GM18867 (cell line): Measurements from ENCODE around the gene PITPNC1.
A peak's percentile ranks its signal among the peaks of the same experiment; 100 is the strongest.

Experiments used
- ATAC-seq: cut with Tn5 transposase; IDR thresholded peaks from one replicate; pipeline ENCODE4 v1.9.1; 2021; ENCODE audit warnings: mild to moderate bottlenecking, moderate library complexity; ENCODE audit not compliant: unreplicated experiment

Gene PITPNC1

DNA sequence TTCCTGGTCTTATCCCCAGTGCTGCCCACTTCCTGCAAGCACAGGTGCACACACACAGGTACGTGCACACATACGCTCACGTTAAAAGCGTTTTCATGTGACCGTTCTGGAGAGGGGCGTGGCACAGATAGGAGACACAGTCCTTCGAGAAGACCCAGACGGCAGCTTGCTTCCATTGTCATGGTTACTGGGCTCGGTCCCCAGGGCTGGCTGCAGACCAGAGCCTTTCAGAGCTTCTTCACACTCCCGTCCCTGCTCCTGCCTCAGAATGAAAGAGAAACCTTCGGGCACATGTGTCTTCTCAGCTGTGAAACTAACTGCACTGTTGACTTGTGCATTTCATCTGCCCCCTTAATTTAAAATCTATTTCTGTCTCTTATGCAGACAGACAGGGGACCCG, 154.2 kb downstream of the PITPNC1 start:
- peak; percentile 72 for ATAC-seq

GRCh38 chr17:67532326-67532871, 155.3 kb downstream of the PITPNC1 start:
- ATAC-seq: no peak

DNA sequence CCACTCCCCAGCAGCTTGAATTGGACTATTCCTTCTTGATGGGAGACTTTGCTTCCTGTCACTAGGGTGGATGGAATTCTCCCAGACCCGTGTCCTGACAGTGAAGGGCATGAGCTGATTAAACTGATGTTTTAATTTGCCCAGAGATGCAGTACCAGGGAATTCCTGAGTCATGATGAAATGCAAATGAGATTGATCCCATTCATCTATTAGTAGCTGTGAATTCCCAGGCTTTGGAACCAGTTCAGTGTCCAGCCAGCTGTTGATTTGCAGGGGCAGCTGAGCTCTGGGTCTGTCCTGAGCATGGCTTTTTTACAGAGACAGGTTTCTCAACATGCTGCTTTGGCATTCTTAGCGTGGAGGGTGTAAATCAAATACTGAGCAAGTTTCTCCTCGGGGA, 157.9 kb downstream of the PITPNC1 start:
- no peak for ATAC-seq

- no peak for ATAC-seq
Measured at GRCh38 chr17:67542219-67543114, 165.4 kb downstream of the PITPNC1 start.

DNA sequence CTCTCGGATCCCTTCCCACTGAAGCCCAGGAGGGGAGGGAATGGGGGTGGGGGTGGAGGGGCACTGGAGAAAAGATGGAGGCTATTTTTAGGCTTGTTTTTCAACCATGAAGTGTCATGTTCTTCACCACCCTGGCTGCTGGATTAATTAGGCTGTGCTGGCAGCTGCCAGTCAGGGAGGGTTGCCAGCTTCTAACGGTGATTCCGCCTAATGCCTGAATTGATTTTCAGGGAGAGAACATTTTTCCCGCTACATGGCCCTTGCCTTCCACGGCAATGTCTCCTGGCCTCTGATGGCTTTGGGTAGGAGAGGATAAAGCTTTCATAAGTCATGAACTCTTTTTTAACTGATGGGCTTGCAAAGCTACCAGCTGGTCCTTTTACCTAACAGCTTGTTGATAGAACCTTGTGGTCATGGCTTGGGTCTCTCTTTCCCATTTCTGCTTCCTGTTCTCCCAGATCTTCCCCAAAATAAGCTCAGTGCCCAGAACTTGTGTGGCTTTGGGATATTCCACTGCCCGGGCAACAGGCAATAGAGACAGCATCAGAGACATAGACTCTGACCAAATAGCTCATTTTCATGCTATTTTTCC, 167.4 kb downstream of the PITPNC1 start:
- ATAC-seq: no peak

DNA sequence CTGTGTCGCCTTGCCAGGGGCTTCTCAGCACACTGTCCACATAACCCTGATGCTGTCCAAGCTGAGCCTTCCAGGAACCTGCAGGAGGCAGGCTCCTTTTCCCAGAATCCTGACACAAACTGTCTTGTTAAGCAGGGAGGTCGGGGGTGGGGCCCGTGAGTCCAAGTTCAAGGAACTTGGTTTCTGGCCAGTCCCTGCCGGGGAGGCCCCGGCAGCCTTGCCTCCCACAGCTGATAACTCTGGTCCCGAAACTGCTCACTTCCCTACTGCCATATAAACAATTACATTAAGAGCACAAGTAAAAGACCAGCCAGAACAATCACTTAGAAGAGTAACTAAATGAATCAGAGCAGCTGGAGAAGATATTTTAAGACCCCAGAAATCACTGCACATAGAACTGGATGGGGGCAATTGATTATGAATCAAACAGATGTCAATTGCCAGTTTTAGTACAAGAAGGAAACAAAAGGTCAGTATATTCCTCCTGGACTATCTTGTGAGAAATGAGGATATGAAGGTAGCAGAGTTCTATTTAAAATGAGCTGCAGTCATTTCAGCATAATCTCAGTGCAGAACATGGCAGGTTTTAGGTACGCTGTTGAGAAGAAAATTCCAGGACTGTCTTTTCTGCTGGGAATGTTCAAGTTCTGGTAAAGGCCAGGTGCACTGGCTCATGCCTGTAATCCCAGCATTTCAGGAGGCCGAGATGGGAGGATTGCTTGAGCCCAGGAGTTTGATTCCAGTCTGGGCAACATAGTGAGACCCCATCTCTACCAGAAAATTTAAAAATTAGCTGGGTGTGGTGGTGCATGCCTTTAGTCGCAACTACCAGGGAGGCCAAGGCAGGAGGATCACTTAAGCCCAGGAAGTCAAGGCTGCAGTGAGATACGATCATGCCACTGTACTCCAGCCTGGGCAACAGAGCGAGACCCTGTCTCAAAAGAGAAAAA, 169.8 kb downstream of the PITPNC1 start:
- peak; percentile 83 for ATAC-seq

DNA sequence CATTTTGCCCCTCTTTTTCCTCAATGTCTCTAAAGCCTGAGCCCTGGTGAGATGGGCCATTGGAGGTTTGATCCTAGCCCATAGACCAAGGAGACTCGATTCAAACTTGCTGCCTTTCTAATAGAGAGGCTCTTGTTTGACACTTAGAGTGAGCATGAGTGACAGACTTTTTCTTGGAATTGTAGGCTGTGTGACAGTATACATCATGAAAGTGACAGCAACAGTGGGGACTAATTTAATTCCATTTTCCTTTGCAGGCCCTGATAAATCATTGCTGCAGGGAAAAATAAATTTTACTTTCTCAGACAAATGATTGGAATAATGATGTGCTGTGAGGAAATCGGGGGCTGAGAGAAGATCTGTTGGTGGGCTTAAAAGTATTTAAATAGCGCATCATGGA, 171.6 kb downstream of the PITPNC1 start:
- no peak for ATAC-seq

- ATAC-seq: no peak
Measured at GRCh38 chr17:67549820-67550219, 172.7 kb downstream of the PITPNC1 start.

DNA sequence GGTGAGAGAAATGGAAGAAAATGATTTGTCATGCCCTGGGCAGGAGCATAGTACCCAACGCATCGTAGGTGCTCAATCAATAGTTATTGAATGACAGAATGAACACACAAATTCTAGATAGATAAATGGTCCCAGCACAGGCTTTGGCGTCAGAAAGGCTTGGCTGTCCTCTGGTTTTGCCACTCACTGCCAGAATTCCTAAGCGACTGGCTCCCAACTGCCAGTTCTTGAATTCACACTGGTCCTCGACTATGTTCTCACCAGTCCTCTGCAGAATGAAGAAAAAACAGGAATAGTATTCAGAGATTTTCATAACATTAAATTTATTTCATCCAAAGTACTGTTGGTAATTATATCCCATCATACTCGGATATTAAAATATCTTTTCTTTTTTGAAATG, 177.6 kb downstream of the PITPNC1 start:
- ATAC-seq: no peak

- no peak for ATAC-seq
Measured at GRCh38 chr17:67555855-67556254, 178.8 kb downstream of the PITPNC1 start.

DNA sequence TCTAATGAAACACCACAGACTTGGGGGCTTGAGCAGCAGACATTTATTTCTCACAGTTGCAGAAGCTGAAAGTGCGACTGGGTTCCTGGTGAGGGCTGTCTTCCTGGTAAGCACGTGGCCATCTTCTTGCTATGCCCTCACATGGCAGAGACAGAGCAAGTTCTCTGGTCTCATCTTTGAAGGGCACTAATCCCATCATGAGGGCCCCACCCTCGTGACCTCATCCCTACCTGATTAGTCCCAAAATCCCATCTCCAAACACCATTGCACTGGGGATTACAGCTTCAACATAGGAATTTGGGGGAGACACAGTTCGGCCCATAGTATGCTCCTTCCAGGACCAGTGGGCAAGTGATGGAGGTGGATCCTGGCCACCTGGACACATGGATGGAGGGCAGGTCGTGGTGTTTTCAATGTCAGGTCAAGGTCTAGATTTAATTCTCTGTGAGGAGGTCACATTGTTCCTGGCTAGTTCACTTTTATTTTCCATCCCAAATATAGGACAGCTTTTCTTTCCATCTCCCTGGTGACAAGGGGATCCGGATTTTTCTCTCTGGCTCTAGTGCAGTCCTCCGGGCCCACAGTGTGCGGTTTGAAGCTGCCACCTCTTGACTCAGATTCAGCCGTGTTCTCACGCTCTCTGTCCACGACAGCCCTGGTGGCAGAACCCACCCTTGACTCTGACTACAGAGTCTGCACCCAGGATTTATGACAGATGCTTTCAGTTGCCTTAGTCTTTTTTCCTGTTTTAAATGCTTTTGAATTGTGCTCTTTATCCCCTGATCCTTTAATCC, 180.2 kb downstream of the PITPNC1 start:
- ATAC-seq: no peak

DNA sequence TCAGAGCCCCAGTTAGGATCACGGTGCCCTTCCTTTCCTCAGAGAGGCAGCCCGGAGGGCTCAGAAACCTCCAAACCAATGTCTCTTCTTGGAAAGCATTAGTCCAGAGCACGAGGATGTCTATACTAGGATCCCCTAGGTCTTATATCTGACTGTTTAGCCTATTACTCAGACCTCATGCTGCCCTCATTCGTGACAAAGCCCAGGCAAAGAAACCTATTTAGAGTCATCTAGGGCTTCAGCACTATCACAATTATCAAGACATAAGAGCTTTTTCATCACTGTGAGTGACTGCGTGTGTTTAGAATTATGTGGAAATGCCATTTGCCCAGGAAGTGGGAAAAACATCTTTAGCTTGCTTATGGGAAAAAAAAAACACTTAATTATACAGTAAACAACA, 180.8 kb downstream of the PITPNC1 start:
- no peak for ATAC-seq

DNA sequence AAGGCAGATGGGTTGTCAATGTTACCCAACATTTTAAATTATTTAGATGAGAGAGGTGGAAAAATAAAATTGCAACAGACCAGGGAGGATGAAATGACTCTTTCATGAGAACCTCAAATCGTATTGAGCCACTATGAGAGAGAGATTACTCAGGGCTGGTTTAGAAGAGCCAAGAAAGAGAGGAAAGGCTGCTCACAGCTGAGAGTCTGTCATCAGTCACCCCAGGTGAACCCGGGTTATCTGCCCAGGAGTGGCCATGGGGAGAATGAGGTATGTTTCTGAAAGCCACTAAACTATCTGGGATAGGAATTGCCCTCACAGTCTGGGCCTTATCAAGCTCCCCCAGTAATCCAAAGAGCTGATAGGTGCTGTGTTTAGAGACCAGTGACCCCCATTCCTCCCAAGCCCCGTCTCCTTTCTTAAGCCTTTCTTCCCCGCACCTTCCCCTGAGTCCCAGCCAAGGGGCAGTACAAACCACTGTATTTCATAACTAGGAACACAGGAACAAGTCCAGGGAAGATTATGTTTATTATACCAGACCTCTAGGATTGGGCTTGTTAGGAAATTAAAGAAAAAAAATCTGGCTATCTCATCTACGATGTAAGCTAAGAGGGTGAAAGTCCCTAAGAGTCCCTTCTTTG, 181.8 kb downstream of the PITPNC1 start:
- no peak for ATAC-seq

DNA sequence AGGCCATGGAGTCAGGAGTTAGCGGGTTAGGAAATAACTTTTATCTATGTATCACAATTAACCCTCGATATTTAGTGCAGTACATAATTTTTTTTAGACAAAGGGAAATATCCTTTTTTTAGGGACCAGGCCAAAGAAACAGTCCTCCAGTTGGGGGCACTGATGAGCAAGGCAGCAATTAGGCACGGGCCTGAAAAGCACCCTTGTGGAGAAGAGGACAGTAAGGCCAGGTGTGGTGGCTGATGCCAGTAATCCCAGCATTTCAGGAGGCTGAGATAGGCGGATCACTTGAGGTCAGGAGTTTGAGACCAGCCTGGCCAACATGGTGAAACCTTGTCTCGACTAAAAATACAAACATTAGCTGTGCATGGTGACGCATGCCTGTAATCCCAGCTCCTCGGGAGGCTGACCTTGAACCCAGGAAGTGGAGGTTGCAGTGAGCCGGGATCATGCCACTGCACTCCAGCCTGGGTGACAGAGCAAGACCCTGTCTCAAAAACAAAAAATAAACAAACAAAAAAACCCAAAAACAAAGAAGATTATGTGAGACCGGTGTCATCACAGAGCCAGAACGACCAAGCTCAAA, 182.4 kb downstream of the PITPNC1 start:
- no peak for ATAC-seq

DNA sequence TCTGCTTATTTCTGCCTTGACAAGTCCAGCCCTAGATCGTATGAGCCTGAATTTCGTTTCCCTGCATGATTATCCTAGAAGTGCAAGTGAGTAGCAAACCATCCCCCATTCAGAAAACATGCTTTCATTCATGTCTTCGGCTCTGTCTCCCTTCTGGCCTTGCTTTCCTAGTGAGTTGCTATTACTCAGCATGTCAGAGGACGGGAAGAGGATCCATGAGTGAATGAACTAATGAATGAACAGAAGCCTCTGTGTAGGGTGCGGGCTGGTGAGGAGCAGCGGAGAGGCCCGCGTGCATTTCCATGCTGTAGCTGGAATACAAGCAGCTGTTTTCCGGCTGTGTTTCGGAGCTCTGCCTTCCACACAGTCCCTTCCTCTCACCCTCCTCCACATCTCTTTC, 184.9 kb downstream of the PITPNC1 start:
- no peak for ATAC-seq

DNA sequence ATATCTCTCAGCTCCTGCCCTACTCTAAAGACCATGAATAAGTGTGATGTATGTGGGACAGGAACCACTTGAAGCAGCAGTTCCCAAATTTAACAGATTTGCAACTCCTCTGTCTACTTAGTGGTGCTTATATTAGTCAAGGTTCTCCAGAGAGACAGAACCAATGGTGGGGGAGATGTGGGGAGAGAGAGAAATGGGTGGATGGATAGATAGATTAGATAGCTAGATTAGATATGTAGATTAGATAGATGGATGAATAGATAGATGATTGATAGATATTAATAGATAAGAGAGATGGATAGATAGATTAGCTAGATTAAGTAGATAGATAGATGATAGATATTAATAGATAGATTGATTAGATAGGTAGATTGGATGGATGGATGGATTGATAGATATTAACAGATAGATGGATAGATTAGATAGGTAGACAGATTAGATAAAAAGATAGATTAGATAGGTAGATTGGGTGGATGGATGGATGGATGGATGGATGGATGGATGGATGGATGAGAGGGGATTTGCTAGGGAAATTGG, 186.7 kb downstream of the PITPNC1 start:
- no peak for ATAC-seq

DNA sequence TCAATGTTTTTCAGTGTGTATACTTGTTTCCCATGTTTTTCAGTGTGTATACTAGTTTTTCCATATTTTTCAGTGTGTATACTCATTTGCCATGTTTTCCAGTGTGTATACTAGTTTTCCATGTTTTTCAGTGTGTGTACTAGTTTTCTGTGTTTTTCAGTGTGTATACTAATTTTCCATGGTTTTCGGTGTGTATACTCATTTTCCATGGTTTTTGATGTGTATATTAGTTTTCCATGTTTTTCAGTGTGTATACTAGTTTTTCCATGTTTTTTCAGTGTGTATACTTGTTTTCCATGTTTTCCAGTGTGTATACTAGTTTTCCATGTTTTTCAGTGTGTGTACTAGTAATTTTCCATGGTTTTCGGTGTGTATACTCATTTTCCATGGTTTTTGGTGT, 188.0 kb downstream of the PITPNC1 start:
- no peak for ATAC-seq

GRCh38 chr17:67566656-67567055, 189.6 kb downstream of the PITPNC1 start:
- ATAC-seq: no peak

- ATAC-seq: no peak
Measured at GRCh38 chr17:67569015-67569451, 192.0 kb downstream of the PITPNC1 start.
